ENCODE data around the gene RXFP1.

RXFP1 gene

GRCh38 chr4:158521484-158522088 is at the start of gene RXFP1:
RXFP1 (plus strand) TSS chr4:158521882; CDS start chr4:158521977, 95 bp downstream.
- no peak for DNase-seq (ENCODE audit: low read depth)

GRCh38 chr4:158481811-158482210 is 39.9 kb upstream of the RXFP1 start:
- no peak for DNase-seq (ENCODE audit: low read depth)

GRCh38 chr4:158484173-158484885 is 37.4 kb upstream of the RXFP1 start:
- no peak for DNase-seq (ENCODE audit: low read depth)

GRCh38 chr4:158490629-158491028 is 31.1 kb upstream of the RXFP1 start:
- no peak for DNase-seq (ENCODE audit: low read depth)

- DNase-seq (ENCODE audit: low read depth): no peak
Measured at GRCh38 chr4:158492391-158492790, 29.3 kb upstream of the RXFP1 start.

- no peak for DNase-seq (ENCODE audit: low read depth)
Measured at GRCh38 chr4:158496030-158496741, 25.5 kb upstream of the RXFP1 start.

- DNase-seq (ENCODE audit: low read depth): no peak
Measured at GRCh38 chr4:158500054-158500453, 21.6 kb upstream of the RXFP1 start.

- no peak for DNase-seq (ENCODE audit: low read depth)
Measured at GRCh38 chr4:158513256-158513655, 8.4 kb upstream of the RXFP1 start.

GRCh38 chr4:158519226-158519625 is 2.5 kb upstream of the RXFP1 start:
- DNase-seq (ENCODE audit: low read depth): no peak

- no peak for DNase-seq (ENCODE audit: low read depth)
Measured at GRCh38 chr4:158523990-158524535, 2.4 kb downstream of the RXFP1 start.

GRCh38 chr4:158527516-158527915 is 5.8 kb downstream of the RXFP1 start:
- DNase-seq (ENCODE audit: low read depth): no peak

- no peak for DNase-seq (ENCODE audit: low read depth)
Measured at GRCh38 chr4:158529505-158529904, 7.8 kb downstream of the RXFP1 start.

- DNase-seq (ENCODE audit: low read depth): no peak
Measured at GRCh38 chr4:158530381-158530780, 8.7 kb downstream of the RXFP1 start.

- DNase-seq (ENCODE audit: low read depth): no peak
Measured at GRCh38 chr4:158530898-158531297, 9.2 kb downstream of the RXFP1 start.

GRCh38 chr4:158532556-158533231 is 11.0 kb downstream of the RXFP1 start:
- no peak for DNase-seq (ENCODE audit: low read depth)

- no peak for DNase-seq (ENCODE audit: low read depth)
Measured at GRCh38 chr4:158534727-158535126, 13.0 kb downstream of the RXFP1 start.

GRCh38 chr4:158535130-158535614 is 13.5 kb downstream of the RXFP1 start:
- no peak for DNase-seq (ENCODE audit: low read depth)

GRCh38 chr4:158536833-158537232 is 15.2 kb downstream of the RXFP1 start:
- no peak for DNase-seq (ENCODE audit: low read depth)

GRCh38 chr4:158538176-158538575 is 16.5 kb downstream of the RXFP1 start:
- no peak for DNase-seq (ENCODE audit: low read depth)

GRCh38 chr4:158538911-158539310 is 17.2 kb downstream of the RXFP1 start:
- peak; percentile 8 for DNase-seq (ENCODE audit: low read depth)

GRCh38 chr4:158540125-158540907 is 18.6 kb downstream of the RXFP1 start:
- no peak for DNase-seq (ENCODE audit: low read depth)
